ENCODE data around the gene COL2A1. TPM values are rescaled to one million over a fixed set of nuclear protein-coding genes. Genes with fewer than 3 reads are reported as not detected.

COL2A1 gene
- total and polyA plus RNA-seq, 12 donors = 0.03 to 0.17 (median 0.07) TPM; not detected in 9

DNA sequence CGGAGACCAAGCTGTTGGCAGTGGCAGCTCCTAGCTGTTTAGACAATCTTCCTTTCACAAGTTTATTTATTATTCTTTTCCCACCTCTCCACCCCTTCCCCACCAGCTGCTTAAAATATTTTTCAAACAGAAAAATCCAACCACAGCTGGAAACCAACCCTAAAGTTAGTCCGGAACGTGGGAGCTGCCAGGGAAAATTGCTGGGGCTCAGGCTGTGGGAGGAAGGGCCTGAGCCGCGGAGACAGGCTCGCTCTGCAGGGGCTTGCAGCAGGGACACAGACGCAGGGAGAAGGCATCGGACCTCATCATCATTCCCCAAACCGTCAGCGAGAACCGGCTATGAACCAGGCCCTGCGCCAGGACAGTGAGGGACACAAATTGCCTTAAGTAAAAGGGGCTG is 56.9 kb downstream of the COL2A1 start:
- Histone ChIP-seq H3K27ac (no peak overlapping the region), H3K27me3 (peaks cover 0 to 15% (median 6%) of the 10 kb centered on the region in 7 donors), H3K4me1 (peaks cover 0 to 14% (median 4%) of the 10 kb centered on the region in 9 donors), H3K36me3 (no peaks in the 10 kb centered on the region), H3K4me3 (no peak overlapping the region), H3K9me3 (no peaks in the 10 kb centered on the region)
- TF ChIP-seq, protein P1, sequence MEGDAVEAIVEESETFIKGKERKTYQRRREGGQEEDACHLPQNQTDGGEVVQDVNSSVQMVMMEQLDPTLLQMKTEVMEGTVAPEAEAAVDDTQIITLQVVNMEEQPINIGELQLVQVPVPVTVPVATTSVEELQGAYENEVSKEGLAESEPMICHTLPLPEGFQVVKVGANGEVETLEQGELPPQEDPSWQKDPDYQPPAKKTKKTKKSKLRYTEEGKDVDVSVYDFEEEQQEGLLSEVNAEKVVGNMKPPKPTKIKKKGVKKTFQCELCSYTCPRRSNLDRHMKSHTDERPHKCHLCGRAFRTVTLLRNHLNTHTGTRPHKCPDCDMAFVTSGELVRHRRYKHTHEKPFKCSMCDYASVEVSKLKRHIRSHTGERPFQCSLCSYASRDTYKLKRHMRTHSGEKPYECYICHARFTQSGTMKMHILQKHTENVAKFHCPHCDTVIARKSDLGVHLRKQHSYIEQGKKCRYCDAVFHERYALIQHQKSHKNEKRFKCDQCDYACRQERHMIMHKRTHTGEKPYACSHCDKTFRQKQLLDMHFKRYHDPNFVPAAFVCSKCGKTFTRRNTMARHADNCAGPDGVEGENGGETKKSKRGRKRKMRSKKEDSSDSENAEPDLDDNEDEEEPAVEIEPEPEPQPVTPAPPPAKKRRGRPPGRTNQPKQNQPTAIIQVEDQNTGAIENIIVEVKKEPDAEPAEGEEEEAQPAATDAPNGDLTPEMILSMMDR (IDR thresholded peaks at IDR 0.05) = no peak
- intact Hi-C loops (cut with DNase I) = loop anchor here in 4 of 10 donors (5.0 to 10.0 kb wide), 4 partner anchors 40 to 233 kb away; no protein-coding TSS in a partner anchor
- no peak for DNase-seq
- ATAC-seq = no peak
- 72 to 75% methylated on average over 12 of the region's 12 CpGs for WGBS, 2 donors

DNA sequence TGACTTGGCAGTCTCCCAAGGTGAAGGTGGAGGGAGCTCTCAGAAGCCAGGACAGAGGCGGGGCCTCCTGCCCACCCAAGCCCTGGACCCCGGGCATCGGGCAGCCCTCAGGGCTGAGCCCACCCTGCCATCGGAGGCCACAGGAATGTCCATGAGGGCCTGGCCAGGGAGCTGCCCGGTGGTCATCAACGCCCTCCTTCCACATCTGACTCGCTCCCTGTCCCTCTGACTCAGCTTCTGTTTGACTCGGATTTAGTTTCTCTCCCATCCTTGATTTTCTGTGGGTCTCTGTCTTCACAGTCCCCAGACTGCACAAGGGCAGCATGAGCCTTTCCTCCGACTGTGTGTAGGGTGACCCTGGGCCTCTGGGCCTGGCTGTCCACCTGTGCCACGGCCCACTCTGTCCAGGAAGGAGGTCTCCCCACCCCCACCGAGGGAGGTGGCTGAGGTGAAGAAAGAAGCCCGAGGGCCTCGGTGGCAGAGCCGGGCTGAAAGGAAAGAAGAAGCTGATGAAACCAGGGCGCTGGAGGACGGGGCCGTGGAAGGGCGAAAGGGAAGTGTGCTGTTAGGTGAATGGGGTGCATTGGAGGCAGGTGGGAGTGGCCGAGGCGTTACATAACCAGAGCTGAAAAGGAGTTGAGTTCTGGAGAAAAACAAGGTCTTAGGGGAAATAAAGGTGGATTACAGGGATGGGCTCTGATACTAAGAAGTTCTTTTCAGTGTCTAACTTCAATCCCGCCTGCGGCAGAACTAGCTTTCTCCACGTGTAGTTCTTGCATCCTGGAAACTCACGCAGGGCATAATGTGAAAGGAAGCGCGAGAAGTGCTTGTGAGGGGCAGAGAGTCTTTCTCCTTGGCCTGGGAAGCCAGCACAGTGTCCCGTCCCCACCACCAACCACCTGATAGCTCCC is 57.6 kb downstream of the COL2A1 start:
- no peak for DNase-seq
- TF ChIP-seq, protein P1 (IDR thresholded peaks at IDR 0.05) = no peak
- Histone ChIP-seq H3K9me3 (no peaks in the 10 kb centered on the region), H3K4me1 (peaks cover 0 to 18% (median 4%) of the 10 kb centered on the region in 9 donors), H3K27me3 (peaks cover 0 to 22% (median 13%) of the 10 kb centered on the region in 7 donors), H3K4me3 (no peak overlapping the region), H3K36me3 (no peaks in the 10 kb centered on the region), H3K27ac (no peak overlapping the region)
- no peak for ATAC-seq
- intact Hi-C loops (cut with DNase I) = loop anchor here in 4 of 10 donors (5.0 to 10.0 kb wide), 4 partner anchors 39 to 232 kb away; no protein-coding TSS in a partner anchor
- 74 to 77% methylated on average over 27 of the region's 27 CpGs for WGBS, 2 donors

DNA sequence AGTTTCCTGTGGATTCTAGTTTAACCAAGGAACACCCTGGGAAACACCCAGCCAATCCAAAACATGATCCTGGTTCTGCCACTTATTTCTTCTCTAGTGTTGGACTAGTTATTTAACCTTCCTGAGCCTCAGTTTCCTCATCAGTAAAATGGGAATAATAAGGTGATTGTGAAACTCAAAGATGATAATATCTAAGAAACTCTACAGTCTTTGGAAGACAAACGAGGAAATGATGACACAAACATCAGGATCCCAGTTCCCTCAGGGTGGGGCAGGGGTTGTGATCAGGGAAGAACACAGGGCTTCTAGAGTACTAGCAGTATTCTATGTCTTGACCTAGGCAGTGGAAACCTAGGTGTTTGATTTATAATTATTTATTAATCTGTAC is 58.9 kb downstream of the COL2A1 start:
- H3K36me3 ChIP-seq = no peaks in the 10 kb centered on the region
- WGBS, 2 donors = 67 to 72% methylated on average over 1 of the region's 1 CpG
- TF ChIP-seq, protein P1 (IDR thresholded peaks at IDR 0.05) = no peak

DNA sequence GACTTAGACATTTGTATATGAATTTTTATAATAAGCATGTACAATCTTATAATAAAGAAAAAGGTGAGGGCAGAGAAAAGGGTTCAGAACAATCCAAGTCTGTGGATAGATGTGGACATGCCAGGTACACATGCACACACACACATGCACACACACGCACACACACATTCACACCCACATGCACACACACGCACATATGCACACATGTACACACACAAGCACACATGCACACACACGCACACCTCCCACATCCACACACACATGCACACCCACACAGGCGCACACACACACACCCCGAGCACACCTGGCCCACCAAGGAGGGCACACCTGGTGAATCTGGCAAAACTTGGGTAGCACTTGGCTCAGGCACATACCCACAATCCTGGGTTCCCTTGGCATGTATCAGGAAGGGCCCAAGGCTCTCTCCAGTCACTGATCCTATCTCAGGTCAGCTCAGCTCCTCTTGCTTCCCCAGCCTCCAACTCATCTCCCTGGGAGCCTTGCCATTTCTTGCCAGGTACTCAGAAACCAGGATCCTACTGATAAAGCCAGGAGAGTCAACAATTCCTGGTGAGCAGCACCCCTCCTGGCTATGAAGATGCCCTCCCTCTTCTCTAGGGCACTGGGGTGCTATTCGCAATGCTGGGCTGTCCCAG is 59.5 kb downstream of the COL2A1 start:
- Histone ChIP-seq H3K27me3 (peaks cover 0 to 32% (median 18%) of the 10 kb centered on the region in 7 donors), H3K4me1 (peaks cover 0 to 18% (median 4%) of the 10 kb centered on the region in 9 donors), H3K4me3 (no peak overlapping the region), H3K27ac (no peak overlapping the region), H3K36me3 (no peaks in the 10 kb centered on the region), H3K9me3 (no peaks in the 10 kb centered on the region)
- no peak for ATAC-seq
- TF ChIP-seq, protein P1 (IDR thresholded peaks at IDR 0.05) = no peak
- intact Hi-C loops (cut with DNase I) = loop anchor here in 4 of 10 donors (5.0 to 10.0 kb wide), 4 partner anchors 38 to 230 kb away; no protein-coding TSS in a partner anchor
- 86 to 95% methylated on average over 6 of the region's 6 CpGs for WGBS, 2 donors
- DNase-seq = no peak

More for the DNA sequence above, 58.9 kb downstream of the COL2A1 start:
- Histone ChIP-seq H3K4me1 (peaks cover 0 to 18% (median 4%) of the 10 kb centered on the region in 9 donors), H3K27me3 (peaks cover 0 to 32% (median 18%) of the 10 kb centered on the region in 7 donors), H3K4me3 (no peak overlapping the region), H3K9me3 (no peaks in the 10 kb centered on the region), H3K27ac (no peak overlapping the region)
- no peak for ATAC-seq
- intact Hi-C loops (cut with DNase I) = loop anchor here in 4 of 10 donors (5.0 to 10.0 kb wide), 4 partner anchors 38 to 231 kb away; no protein-coding TSS in a partner anchor
- no peak for DNase-seq
